ENCODE data around the gene PCYT2. TPM values are rescaled to one million over a fixed set of nuclear protein-coding genes. Genes with fewer than 3 reads are reported as not detected.

PCYT2 gene
- total and polyA plus RNA-seq, 2 donors (not counting 3 experiments of a cell fraction or from before 2014, with no cell fraction given) = 52.0 to 57.1 TPM

GRCh38 chr17:81899514-81900166 lies 11.6 kb downstream of the PCYT2 start:
- DNase-seq (ENCODE audit: low read depth, low spot score) (no peak), FAIRE-seq (no peak)
- Histone ChIP-seq H3K4me1 (ENCODE audit: control insufficient read depth, extremely low read depth, insufficient read depth, low read length) (peaks cover 3% of the 10 kb centered on the region), H3K4me2 (ENCODE audit: insufficient read depth, low read length) (no peak overlapping the region), H3K4me3 (replicated peaks in 1 of 3; ENCODE audit: insufficient read depth in 1 of 3, low read depth in 1 of 3, low read length in 3 of 3) (no peak overlapping the region), H3K9me1 (replicated peaks; ENCODE audit: control insufficient read depth, extremely low read depth, insufficient read depth, low read length) (no peaks in the 10 kb centered on the region), H3K9me3 (replicated peaks; ENCODE audit: control insufficient read depth, insufficient read depth, low read length) (no peaks in the 10 kb centered on the region), H3K36me3 (ENCODE audit: control insufficient read depth in 2 of 2, extremely low read depth in 1 of 2, insufficient read depth in 2 of 2, low read length in 2 of 2) (peaks cover 7 to 12% of the 10 kb centered on the region in 2 experiments), H3K27me3 (ENCODE audit: control insufficient read depth in 2 of 2, insufficient read depth in 2 of 2, low read length in 2 of 2) (no peaks in the 10 kb centered on the region), H3K79me2 (ENCODE audit: control insufficient read depth, insufficient read depth, low read length) (no peaks in the 10 kb centered on the region), H2AFZ (ENCODE audit: low read depth, low read length) (no peak overlapping the region), H3K9ac (replicated peaks; ENCODE audit: extremely low read depth, insufficient read depth, low read length) (no peak overlapping the region), H3K27ac (ENCODE audit: insufficient read depth, low read depth, low read length) (no peak overlapping the region), H4K20me1 (replicated peaks; ENCODE audit: control insufficient read depth, extremely low read depth, insufficient read depth, low read length) (no peaks in the 10 kb centered on the region)
- intact Hi-C loops (cut with micrococcal nuclease) (no loop called here), dilution Hi-C loops (cut with MboI; ENCODE audit: extremely low pct_ligation_motif_present, low sequenced_read_pairs) (no loop called here)
- ChIA-PET CTCF (no interaction called here), POLR2A (no interaction called here)
- no TSS peak for BruUV-seq (replicated peaks)
- TF ChIP-seq POLR2A (IDR thresholded peaks at IDR 0.05; ENCODE audit: low read depth, low read length) = no peak
- TF ChIP-seq JUN (IDR thresholded peaks at IDR 0.05; ENCODE audit: borderline replicate concordance, insufficient read depth, insufficient read length, low read depth) = no peak
- TF ChIP-seq, protein P1, sequence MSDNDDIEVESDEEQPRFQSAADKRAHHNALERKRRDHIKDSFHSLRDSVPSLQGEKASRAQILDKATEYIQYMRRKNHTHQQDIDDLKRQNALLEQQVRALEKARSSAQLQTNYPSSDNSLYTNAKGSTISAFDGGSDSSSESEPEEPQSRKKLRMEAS (IDR thresholded peaks at IDR 0.05; ENCODE audit: insufficient read depth, insufficient read length) = no peak
- TF ChIP-seq FOS (IDR thresholded peaks at IDR 0.05; ENCODE audit: borderline replicate concordance, insufficient read depth, low read length) = no peak
- no peak for TF ChIP-seq MYC (IDR thresholded peaks at IDR 0.05; ENCODE audit: low read depth, low read length)
- no peak for TF ChIP-seq GATA2 (IDR thresholded peaks at IDR 0.05; ENCODE audit: insufficient read depth, insufficient read length, low read depth, low read length)
- no peak for TF ChIP-seq CTCF (IDR thresholded peaks at IDR 0.05; ENCODE audit: extremely low read depth in 1 of 2, insufficient read depth in 1 of 2, low read depth in 1 of 2, low read length in 2 of 2)
- no peak for TF ChIP-seq POLR2AphosphoS5 (IDR thresholded peaks at IDR 0.05; ENCODE audit: insufficient read depth, low read depth, low read length)
- no peak for TF ChIP-seq EZH2 (IDR thresholded peaks at IDR 0.05; ENCODE audit: borderline replicate concordance, low read depth, low read length, severe bottlenecking)

Measured in endothelial cell of umbilical vein (primary cell).